Tibial nerve (tissue), 4 donors: ENCODE measurements around the gene MYO3B.

ENCODE experiments used
- EP300 ChIP-seq, 2 donors: sonication (generic); formaldehyde crosslinking; IDR thresholded peaks; one replicate each; pipeline ENCODE4 v1.6.1; 2017; ENCODE audit warnings: antibody characterized with exemption in 2 of 2, mild to moderate bottlenecking in 1 of 2
- POLR2A ChIP-seq, 2 donors: fragments of 450-650 bp; IDR thresholded peaks; one replicate each; pipeline ENCODE4 v1.6.1; 2017; ENCODE audit warnings: antibody characterized with exemption in 2 of 2, mild to moderate bottlenecking in 2 of 2, moderate library complexity in 2 of 2
- TF ChIP-seq, protein P1 (sequence below), 5 experiments: fragments of 200-600 bp in 3 of 5; fragments of 450-650 bp in 2 of 5; sonication (generic) in 3 of 5; IDR thresholded peaks; one replicate each; pipeline ENCODE4 v1.5.1; 2016 to 2019; ENCODE audit warnings: antibody characterized with exemption in 5 of 5, mild to moderate bottlenecking in 3 of 5, moderate library complexity in 2 of 5

DNA sequence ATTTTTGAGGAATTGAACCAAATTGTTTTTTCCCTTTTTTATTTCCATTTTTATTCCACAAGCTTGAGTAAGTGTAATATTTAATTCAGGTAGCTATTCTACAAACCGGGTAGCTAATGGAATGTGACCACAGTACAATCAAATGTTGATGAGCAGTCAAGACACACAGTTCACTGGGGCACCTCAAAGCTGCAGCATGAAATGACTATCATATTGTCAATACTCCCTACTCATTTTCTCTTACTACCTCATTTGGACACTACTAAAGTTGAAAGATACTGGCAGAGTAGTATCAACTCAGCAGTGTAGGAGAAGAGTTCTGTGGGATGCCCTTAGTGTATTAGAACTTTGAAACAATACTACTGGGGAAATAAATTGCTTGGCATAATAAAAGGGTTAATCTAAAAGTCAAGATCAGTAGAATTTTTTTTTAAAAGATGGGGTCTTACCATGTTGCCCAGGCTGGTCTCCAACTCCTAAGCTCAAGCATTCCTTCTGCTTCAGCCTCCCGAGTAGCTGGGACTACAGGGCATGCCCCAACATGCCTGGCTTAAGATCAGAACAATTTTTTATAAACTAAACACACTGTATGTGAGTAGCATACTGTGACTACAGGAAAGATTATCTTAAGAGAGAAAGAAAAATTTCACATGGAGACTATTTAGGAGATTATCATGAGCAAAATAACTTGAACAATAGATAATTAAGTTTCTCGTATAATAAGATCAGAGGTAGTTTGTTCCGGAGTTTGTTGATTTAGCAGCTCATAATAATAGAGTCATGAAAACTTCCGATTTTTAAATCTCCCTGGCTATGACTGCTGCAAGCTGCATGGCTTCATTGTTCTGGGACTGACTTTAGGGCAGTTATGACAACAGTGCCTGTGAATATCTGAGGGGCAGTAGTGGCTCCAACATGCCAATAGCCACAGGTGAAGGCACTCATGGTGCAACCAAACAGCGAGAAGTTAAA lies 43.7 kb downstream of the MYO3B start:
- TF ChIP-seq, protein P1, sequence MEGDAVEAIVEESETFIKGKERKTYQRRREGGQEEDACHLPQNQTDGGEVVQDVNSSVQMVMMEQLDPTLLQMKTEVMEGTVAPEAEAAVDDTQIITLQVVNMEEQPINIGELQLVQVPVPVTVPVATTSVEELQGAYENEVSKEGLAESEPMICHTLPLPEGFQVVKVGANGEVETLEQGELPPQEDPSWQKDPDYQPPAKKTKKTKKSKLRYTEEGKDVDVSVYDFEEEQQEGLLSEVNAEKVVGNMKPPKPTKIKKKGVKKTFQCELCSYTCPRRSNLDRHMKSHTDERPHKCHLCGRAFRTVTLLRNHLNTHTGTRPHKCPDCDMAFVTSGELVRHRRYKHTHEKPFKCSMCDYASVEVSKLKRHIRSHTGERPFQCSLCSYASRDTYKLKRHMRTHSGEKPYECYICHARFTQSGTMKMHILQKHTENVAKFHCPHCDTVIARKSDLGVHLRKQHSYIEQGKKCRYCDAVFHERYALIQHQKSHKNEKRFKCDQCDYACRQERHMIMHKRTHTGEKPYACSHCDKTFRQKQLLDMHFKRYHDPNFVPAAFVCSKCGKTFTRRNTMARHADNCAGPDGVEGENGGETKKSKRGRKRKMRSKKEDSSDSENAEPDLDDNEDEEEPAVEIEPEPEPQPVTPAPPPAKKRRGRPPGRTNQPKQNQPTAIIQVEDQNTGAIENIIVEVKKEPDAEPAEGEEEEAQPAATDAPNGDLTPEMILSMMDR (IDR thresholded peaks at IDR 0.05) = no peak
- TF ChIP-seq POLR2A (IDR thresholded peaks at IDR 0.05) (no peak), EP300 (IDR thresholded peaks at IDR 0.05) (no peak)
